ENCODE results near the gene AP1B1. TPM values are rescaled to one million over a fixed set of nuclear protein-coding genes. Genes with fewer than 3 reads are reported as not detected.

AP1B1 gene
- total RNA-seq, 2 donors from 2014 or later, result 44.2 to 44.6 TPM

DNA sequence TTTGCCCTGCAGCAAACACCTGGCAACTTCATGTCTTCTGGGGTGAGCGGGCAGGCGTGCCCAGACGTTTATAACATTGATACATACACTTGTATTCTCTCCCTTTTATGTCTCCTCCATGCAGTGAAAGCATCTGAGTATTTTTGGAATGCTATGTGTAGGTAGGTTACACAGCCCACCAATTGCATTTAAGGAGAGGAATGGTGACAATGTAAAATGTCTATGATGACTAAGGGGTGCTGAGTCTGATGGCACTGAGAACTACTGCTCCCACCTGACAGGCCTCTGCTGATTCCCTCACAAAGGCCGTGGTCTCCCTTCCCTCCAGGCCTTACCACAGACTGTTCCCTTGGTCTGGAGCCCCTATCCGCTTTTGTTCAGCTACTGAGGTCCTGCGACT is 50.0 kb downstream of the AP1B1 start:
- no peak for DNase-seq
- intact Hi-C loops (cut with DNase I), result no loop called here
- no peak for ATAC-seq

DNA sequence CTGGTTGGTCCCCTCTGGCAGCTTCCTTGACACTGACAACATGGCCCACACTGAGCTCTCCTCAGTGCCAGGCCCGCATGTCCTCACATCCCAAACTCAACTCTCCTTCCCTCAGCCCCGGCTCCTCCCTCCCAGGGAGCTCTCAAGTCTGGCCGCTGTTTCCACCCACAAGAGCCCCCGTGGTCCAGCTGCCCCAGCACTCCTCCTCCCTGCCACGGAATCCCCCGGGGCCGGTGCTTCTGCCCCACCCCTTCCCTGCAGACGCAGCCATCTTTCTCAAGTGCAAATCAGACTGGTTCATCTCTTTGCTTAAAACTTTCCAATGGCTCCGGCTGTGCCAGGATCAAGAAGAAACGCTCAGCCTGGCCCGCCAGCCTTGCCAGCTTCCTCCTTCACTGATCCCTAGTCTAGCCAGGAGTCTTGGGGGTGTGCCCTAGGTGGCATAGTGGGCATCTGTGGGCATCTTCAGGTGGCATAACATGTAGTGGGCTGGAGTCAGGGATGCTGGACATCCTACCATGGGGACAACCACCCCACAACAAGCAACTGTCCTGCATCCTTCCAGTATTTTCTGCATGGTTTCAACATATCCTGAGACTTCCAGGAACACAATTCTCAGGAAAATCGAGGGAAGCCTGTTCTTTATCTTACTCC is 50.6 kb downstream of the AP1B1 start:
- DNase-seq (no peak), ATAC-seq (no peak)
- intact Hi-C loops (cut with DNase I), result no loop called here

DNA sequence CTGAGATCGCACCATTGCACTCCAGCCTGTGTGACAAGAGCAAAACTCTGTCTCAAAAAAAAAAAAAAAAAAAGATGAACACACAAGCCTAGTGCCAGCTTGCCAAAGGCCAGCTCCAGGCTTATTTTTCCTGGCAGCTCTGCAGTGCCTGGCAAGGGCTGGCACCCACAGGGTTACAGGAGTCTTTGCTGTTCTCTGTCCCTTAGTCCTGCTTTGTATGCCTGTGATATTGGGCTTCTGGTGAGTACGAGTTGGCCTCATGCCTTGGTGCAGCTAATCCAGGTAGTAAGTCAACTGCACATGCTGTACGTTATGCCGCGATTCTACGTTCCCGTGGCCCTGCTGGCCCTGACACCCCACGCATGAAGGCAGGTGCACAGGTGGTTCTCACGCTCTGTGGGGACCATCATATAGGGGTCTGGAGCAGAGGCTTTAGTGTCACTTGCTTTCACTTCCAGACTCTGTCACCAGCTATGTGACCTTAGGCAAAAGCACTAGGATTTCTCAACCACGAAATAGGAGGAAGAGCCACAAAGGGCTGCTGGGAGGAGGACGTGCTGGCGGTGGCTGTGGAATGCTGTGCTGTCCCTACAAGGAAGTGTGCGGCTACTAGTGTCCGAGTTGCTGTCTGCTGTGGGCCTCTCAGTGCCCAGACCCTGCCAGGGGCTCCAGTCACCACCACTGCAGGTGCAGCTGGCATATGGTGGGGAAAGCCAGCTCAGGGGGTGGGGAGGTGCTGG is 51.4 kb downstream of the AP1B1 start:
- ATAC-seq, result peak in 1 of 2 donors; percentile 49
- DNase-seq, result no peak
- intact Hi-C loops (cut with DNase I), result no loop called here

DNA sequence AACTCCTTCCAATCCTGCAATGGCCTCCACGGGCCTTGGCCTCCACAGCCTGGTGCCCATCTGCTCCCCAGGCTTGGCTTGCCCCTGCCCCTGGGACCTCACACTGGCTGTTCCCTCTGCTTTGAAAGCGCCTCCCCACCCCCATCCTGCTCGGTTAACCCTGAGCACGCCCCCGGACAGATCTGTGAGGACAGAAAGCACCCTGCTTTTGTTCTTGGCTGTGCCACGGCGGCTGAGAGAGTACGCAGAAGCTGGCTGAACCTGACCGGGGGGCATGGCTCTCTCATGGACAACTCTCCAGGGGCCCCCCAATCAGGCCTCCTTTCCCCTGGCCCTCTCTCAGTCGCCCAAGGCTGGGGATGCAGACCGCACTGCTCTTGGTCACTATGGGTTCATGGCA is 52.7 kb downstream of the AP1B1 start:
- DNase-seq (no peak), ATAC-seq (no peak)
- intact Hi-C loops (cut with DNase I), result no loop called here

DNA sequence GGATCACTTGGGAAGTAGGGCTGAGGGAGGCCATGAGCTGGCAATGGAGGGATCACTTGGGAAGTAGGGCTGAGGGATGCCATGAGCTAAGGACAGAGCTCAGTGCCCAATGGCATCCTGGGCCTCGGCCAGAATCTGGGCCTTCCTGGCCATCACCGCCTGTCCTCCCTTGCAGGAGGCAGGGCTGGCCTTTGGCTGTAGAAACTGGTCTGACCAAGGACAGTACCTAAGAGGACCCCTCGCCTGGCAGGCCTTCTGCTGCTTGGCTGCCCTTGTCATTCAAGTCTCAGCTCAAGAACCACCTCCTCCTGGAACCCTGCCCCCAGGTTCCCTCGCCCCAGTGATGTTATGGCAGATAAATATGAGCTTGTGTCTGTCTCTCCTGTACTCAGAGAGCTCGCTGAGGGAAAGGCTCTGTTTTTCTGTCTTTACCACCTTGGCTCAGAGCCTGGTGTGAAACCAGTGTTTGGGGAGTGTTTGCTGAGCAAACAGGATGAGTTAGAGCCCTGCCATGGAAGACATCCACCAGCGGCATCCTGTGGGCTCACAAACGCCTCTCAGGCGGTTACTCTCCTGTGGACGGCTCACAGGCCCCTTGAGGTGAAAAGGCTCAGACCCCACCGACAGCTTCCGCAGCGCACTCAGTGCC is 53.5 kb downstream of the AP1B1 start:
- DNase-seq (no peak), ATAC-seq (no peak)
- intact Hi-C loops (cut with DNase I), result no loop called here

DNA sequence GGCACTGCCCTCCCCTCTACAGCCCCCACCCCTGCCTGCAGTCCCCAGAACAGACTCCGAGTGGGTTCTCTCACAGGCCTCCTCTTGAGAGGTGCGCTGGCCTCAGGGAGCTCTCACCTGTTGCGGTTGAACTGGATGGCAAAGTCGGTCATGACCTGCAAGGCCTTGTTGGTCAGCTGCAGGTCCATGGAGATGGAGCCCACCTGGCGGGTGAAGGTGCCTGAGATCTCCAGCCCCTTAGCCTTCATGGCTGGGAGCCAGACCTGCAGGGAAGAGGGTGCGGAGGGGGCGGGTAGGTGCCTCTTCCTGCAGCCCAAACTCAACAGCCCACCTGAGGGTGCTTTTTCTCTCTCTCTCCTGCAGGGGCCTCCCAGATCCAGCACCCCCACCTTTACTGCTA is 54.2 kb downstream of the AP1B1 start:
- DNase-seq, result no peak
- no peak for ATAC-seq
- intact Hi-C loops (cut with DNase I), result no loop called here

DNA sequence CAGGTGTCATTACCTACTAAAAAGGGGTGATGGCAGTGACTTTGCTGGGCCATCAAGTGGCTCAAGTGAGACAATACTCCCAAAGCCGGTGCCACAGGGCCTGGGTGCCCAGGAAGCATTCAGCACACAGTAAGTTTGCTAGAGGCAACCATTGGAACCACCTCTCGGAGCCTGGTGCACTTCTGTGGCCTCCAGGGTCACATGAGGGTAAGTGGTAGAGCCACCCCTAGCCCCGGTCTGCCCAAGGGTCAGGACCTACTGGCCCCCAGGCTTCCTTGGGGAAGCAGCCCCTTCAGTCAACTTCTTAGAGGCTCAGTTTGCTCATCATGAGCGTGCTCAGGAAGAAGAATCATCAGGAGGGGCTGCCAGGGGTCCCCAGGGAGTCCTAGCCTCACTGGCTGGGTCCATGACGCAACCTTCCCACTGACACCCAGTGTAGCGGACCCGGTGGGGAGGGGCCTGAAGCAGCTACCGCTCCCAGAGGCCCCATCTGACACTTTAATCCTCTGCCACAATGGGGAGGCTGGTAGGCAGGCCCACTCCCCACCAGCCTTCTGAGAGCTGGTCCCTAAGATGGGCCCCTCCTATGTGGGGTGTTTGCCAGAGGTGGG is 55.4 kb downstream of the AP1B1 start:
- DNase-seq (no peak), ATAC-seq (no peak)
- intact Hi-C loops (cut with DNase I), result no loop called here

DNA sequence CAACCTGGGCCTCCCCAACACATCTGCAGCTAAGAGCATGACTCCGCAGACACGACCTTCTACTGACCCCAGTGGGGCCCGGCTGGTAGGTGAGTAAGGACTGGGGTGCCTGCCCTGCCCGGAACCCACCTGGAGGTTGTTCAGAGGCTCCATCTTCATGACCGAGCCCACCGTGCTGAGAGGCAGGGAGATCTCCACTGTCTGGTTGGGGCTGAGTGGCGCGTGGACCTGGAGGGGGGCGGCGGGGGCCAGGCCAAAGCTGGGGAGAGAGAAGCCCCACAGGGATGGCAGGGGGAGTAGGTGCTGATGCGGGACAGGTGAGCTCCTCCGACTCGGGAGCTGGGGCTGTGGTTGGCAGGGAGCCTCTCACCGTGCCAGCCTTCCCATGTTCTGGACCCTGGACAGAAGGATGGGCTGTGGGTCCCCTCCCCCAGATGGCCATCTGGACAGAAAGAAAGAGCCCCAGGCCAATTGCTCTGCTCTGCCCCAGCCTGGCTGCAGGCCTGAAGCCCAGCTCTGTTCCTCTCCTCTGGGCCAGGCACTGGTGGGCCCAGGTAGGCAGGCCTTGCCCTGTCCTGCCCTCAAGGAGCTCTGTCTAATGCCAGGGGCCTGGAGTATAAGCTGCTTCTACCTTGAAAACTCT is 56.6 kb downstream of the AP1B1 start:
- intact Hi-C loops (cut with DNase I), result no loop called here
- DNase-seq, result no peak
- no peak for ATAC-seq

DNA sequence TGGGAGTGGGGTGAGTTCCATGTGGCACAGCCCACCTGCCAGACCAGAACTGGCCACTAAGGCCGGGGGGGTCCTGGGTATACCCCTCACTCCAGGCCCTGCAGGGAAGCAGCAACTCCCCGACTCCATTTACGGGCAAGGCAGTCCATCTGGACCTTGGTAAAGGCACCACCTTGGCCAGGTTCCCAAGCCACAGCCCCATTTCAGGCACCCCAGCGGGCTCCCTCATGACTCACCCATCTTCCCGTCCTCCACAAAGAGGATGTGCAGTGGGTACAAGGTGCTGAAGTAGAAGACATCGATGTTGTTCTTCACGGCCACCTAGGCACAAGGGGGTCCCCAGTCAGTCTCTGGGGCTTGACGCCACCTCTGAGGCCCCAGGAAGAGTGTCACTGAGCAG is 57.2 kb downstream of the AP1B1 start:
- intact Hi-C loops (cut with DNase I), result no loop called here
- DNase-seq (no peak), ATAC-seq (no peak)

DNA sequence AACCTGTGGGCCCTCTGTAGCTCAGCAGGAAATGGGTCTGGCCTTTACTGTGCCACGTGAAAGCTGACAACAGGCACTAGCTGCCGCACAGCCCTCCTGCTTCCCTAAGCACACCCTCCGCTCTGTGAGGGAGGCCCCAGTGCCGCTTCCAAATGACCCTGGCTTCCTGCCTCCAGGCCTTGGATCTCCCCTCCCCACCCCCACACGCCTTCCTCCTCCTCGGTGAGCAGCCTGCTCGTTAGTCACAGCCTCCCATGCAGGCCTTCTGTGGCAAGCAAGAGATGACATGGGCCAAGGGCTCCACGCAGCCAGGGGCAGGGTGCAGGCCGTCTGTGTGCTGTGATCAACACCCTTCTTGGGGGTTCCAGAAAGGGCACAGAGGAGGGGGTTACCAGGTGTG is 57.6 kb downstream of the AP1B1 start:
- DNase-seq (peak; percentile 71), ATAC-seq (peak; percentile 14 to 32)
- intact Hi-C loops (cut with DNase I), result no loop called here

DNA sequence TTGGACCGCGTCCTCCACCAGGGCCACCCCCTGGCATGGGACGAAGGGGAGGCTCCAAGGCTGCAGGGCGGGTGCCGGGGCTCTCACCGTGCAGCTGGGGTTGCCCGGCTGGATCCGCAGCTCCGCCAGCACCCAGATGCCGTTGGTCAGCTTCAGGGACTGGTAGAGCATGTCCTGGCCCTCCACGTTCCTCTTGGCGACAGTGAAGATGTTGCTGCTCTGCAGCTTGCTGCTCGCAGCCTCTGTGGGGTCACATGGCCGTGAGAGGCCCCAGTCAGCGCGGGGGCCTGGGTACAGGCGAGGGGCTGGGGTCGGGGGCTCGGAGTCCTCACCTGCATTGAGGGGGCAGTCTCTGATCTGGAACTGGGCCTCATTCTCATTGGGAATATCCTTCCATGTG is 58.1 kb downstream of the AP1B1 start:
- no peak for DNase-seq
- intact Hi-C loops (cut with DNase I), result no loop called here

DNA sequence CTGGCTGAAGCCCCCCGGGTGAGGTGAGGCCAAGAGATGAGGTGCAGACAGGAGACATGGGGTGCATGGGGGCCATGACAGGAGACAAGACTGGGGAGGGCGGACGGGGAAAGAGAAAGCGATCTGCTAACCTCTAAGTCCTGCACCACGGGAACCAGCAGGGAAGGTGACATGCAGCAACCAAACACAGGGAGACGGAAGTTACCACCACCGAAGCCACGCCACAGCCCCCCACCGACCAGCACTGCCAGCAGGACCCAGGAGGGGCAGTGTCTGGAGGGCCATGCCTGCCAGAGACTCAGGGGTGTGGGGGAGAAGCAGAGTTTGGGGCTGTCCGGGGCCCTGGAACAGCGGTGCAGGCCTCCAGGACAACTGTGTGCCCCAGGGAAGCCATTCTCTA is 58.8 kb downstream of the AP1B1 start:
- intact Hi-C loops (cut with DNase I), result no loop called here
- no peak for ATAC-seq

More for the DNA sequence above, 58.1 kb downstream of the AP1B1 start:
- ATAC-seq, result no peak

DNA sequence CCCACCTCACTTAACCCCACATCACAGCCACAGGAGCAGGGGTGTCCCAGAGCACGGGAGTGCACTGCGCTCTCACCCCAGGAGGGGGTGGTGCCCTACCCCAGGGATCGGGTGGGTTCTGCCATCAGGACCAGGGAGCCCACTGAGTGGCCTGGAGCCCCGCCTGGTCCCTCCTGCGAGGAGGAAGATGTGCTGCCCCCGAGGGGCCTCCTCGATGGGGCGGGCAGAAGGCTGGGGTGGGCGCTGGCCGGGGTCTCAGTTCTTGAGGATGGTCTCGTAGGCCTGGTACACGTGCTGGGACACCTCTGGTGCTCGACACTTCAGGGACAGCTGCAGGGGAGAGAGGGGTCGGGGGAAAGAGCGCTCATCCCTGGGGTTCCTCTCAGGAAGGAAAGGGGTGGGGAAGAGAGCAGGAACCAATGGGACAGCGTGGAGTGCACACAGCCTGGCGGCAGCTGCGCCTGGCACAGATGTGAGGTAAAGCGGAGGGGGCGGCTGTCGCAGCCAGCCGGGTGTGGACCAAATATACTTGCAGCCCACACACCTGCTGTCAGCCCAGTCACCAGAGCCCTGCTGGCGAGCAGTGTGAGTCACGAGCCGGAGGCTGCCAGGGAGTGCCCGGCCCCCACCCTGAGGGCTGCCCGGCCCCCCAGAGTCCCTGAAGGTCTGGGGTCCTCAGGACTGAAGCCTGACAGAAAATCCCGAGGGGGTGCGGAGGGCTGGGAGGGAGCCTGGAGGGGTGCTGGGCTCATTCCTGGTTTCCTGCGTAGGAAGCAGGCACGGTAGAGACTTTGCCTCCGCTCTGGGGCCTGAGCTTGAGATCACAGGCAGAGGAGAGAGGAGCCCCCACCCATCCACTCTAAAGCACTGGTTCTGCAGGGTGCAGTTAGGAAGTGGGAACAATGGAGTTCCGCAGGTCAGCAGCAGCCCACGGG is 59.5 kb downstream of the AP1B1 start:
- DNase-seq (peak; percentile 27), ATAC-seq (peak in 1 of 2 donors; percentile 23)
- intact Hi-C loops (cut with DNase I), result no loop called here

More for the DNA sequence above, 58.8 kb downstream of the AP1B1 start:
- DNase-seq, result peak; percentile 13

DNA sequence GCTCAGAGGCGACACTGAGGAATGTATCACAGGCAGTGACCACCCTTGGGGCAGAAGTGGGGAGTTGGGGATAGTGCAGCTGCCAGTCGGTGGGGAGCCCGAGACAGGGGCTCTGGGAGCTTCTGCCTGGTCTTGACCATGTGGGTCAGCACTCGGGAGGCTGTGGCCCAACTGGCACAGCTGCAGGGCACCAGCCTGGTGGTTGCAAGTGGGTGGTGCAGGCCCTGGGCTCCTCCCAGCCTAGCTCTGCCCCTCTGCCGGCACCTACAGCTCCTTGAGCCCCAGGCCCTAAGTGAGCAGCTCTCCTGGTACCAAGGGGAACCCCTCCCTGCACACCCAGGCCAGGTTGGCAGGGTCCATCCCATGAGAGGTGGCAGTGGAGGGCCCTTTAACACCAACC is 60.3 kb downstream of the AP1B1 start:
- no peak for ATAC-seq
- peak; percentile 18 for DNase-seq
- intact Hi-C loops (cut with DNase I), result no loop called here

DNA sequence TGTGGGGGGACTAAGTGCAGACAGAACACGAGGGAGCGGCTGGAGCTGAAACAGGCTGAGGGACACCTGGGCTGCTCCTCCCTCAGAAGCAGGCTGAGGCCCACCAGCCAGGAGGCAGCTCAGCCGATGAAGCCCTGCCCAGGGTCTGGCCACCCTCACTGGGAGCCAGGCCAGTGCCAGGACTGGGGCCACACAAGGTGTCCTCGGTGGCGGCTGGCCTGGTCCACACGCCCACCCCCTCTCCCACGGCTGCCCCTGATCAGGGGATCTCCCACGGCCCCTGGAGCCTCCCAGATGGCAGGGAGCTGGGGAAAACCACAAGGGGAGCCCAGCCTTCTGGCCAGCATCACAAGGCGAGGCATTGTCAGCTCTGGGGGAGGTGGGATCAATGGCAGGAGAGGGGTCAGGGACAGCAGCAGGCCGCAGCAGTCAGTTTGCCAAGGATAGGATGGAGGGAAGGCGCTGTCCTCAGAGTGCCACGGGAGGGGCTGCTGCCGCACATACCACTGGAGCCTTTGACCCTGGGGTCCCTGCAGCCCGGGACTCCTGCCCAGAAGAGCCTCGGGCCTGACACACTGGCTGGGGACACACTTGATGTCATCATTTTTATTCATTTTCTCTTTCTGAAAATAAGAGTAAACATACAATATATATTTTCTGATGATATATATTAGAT is 61.1 kb downstream of the AP1B1 start:
- intact Hi-C loops (cut with DNase I), result no loop called here
- ATAC-seq (no peak), DNase-seq (peak; percentile 20)

DNA sequence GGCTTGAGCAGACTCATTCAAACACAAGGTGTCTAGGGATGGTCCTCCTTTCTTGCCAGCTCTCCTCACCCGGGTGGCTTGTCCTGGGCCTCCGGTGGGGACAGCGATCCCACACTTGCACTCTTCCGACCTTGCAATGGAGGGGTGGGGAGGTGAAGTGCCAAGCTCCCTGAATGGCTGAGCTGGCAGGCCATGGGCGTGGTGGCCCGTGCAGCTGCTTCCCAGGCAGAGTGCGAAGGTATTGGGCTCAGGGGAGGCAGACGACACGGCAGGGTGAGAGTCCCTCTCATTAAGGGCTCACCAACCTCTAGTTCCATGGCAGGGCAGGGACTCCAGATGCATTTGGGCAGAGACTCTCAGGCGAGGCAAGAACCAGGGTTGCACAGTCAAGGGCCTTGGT is 61.9 kb downstream of the AP1B1 start:
- intact Hi-C loops (cut with DNase I), result no loop called here

DNA sequence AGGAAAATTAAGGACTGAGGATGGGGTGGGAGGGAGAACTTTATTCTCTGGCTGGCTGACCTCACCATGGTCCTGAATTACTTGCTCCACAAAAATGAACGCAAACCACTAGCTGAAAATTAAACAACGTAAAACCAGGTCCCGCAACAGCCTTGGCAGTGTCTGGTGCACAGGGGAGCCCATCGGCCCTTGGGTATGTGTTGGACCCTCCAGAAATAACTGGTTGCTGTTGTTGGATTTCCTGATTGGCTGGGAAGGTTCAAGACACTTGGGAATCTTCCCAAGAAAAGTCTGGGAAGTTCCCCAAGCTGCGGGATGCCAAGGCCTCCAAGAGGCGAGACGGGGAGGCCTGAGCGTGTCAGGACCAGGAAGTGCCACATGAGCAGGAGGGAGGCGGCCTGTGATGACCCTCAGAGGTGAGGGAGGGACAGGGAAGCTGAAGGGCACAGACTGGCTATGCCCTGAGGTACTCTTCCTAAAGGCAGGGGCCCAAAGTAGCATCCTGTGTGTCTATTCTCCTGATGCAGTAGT is 62.5 kb downstream of the AP1B1 start:
- ATAC-seq (no peak), DNase-seq (peak; percentile 19)
- intact Hi-C loops (cut with DNase I), result no loop called here

More for the DNA sequence above, 61.9 kb downstream of the AP1B1 start:
- DNase-seq (peak; percentile 13), ATAC-seq (no peak)

DNA sequence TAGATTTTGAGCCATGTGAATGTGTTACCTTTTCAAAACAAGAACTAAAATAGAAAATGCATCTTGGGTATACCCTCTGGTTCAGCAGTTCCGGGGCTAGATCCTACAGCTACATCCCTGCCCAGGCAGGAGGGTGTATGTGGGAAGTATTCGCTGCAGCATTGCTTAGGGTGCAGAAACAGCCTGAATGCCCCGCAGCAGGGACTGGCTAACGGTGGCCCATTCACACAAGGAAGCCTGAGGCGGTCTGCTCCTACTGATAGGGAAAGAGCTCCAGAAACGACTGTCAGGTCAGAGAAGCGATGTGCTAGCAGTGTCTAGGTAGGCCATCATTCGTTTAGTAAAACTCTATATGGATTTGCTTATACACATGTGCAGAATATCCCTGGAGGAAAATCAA is 63.0 kb downstream of the AP1B1 start:
- no peak for ATAC-seq
- no peak for DNase-seq
- intact Hi-C loops (cut with DNase I), result no loop called here
